Neural progenitor cell (in vitro differentiated cells): Measurements from ENCODE around the gene KAZN. TPM values are rescaled to one million over a fixed set of nuclear protein-coding genes. Genes with fewer than 3 reads are reported as not detected.

Experiments
- DNase-seq: peaks from one replicate; pipeline ENCODE4 v3.0.0-alpha.2; 2016; ENCODE audit warnings: low spot score
- H2AFZ ChIP-seq: fragments of 200-600 bp; sonication (generic); replicated peaks from 2 replicates; pipeline ENCODE4 v1.6.1; 2016; ENCODE audit warnings: antibody characterized with exemption
- H3F3A ChIP-seq: fragments of 200-600 bp; sonication (generic); 2 replicates; pipeline ENCODE4 v1.6.1; 2016; ENCODE audit warnings: antibody characterized with exemption, low read depth
- H3K27ac ChIP-seq: fragments of 200-600 bp; sonication (generic); 2 replicates; pipeline ENCODE4 v1.5.1; 2016; ENCODE audit warnings: mild to moderate bottlenecking
- H3K27me3 ChIP-seq: fragments of 200-600 bp; sonication (generic); 2 replicates; pipeline ENCODE4 v1.6.1; 2016; ENCODE audit warnings: mild to moderate bottlenecking, moderate library complexity
- H3K36me3 ChIP-seq: fragments of 200-600 bp; sonication (generic); 2 replicates; pipeline ENCODE4 v1.5.1; 2016
- H3K4me1 ChIP-seq: fragments of 200-600 bp; sonication (generic); 2 replicates; pipeline ENCODE4 v1.6.1; 2016; ENCODE audit warnings: mixed run types
- H3K4me2 ChIP-seq: fragments of 200-600 bp; sonication (generic); 2 replicates; pipeline ENCODE4 v1.6.1; 2016
- H3K4me3 ChIP-seq: fragments of 200-600 bp; sonication (generic); 2 replicates; pipeline ENCODE4 v1.5.1; 2016
- H3K79me2 ChIP-seq: fragments of 200-600 bp; sonication (generic); 2 replicates; pipeline ENCODE4 v1.6.1; 2016; ENCODE audit warnings: low read depth
- H3K9ac ChIP-seq: fragments of 200-600 bp; sonication (generic); 2 replicates; pipeline ENCODE4 v1.6.1; 2016
- H3K9me3 ChIP-seq: fragments of 200-600 bp; sonication (generic); 2 replicates; pipeline ENCODE4 v1.5.1; 2016; ENCODE audit warnings: low read depth
- H4K20me1 ChIP-seq: fragments of 200-600 bp; sonication (generic); 2 replicates; pipeline ENCODE4 v1.6.1; 2016; ENCODE audit warnings: low read depth
- H3K27ac Mint-ChIP-seq: 3 replicates; pipeline ENCODE4 v1.8.0; 2021; ENCODE audit warnings: mixed read lengths
- H3K27me3 Mint-ChIP-seq: 2 replicates; pipeline ENCODE4 v1.8.0; 2022; ENCODE audit warnings: low read depth, mild to moderate bottlenecking, inconsistent platforms, moderate library complexity, mixed read lengths; ENCODE audit not compliant: insufficient read depth
- H3K36me3 Mint-ChIP-seq: 3 replicates; pipeline ENCODE4 v1.8.0; 2021; ENCODE audit warnings: mixed read lengths
- H3K4me1 Mint-ChIP-seq: 3 replicates; pipeline ENCODE4 v1.8.0; 2021; ENCODE audit warnings: mixed read lengths
- H3K4me3 Mint-ChIP-seq: 3 replicates; pipeline ENCODE4 v1.8.0; 2021; ENCODE audit warnings: mild to moderate bottlenecking, moderate library complexity, mixed read lengths
- H3K9me3 Mint-ChIP-seq: 3 replicates; pipeline ENCODE4 v1.8.0; 2020; ENCODE audit warnings: mixed read lengths
- CTCF ChIP-seq: fragments of 200-600 bp; sonication (generic); IDR thresholded peaks from 2 replicates; pipeline ENCODE4 v1.5.1; 2017; ENCODE audit warnings: antibody characterized with exemption, mild to moderate bottlenecking
- EZH2 ChIP-seq: fragments of 200-600 bp; sonication (generic); IDR thresholded peaks from 2 replicates; pipeline ENCODE4 v1.6.1; 2017; ENCODE audit warnings: antibody characterized with exemption, mild to moderate bottlenecking, moderate library complexity
- EZH2phosphoT487 ChIP-seq: fragments of 200-600 bp; sonication (generic); IDR thresholded peaks from 2 replicates; pipeline ENCODE4 v1.6.1; 2017; ENCODE audit warnings: antibody characterized with exemption
- total RNA-seq: library from RNA; depleted of rRNA; stranded (reverse); fragments of >200 nt; gene quantifications from 2 replicates; pipeline ENCODE4 v1.2.3, GENCODE V29; 2015; ENCODE audit warnings: low replicate concordance

KAZN gene
- total RNA-seq, 1 donor from 2014 or later, result 6.1 TPM

DNA sequence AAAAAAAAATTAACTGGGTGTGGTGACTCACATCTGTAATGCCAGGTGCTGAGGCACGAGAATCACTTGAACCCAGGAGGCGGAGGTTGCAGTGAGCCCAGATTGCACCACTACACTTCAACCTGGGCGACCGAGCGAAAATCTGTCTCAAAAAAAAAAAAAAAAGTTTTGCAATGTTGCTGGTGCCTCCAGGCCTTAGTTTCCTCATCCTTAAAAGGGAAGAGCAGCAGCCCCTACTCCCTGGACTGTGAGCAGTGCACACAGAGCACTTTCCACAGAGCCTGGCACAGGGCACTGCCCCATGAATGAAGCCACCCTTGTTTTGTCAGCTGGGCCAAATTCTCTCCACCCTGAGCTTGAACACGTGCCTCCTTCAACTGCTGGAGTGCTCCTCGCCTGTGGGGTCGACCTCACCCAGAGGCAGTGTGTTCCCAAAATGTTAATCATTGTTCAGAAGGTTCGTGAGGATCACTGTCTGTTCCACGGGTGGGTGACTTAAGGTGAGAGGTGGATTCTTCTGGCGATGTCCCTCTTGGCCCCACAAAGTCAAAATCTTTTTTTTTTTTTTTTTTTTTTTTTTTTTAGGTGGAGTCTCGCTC, 402.9 kb downstream of the KAZN start:
- H3K27ac ChIP-seq, result no peak overlapping the region
- no peaks in the 10 kb centered on the region for H3K79me2 ChIP-seq
- no peaks in the 10 kb centered on the region for H4K20me1 ChIP-seq
- no peak for DNase-seq
- H3K4me3 ChIP-seq, result no peak overlapping the region
- no peaks in the 10 kb centered on the region for H3F3A ChIP-seq
- H3K4me1 Mint-ChIP-seq, result peaks cover 15% of the 10 kb centered on the region
- H3K9ac ChIP-seq, result no peak overlapping the region
- peak overlapping the region; percentile 5 for H3K4me3 Mint-ChIP-seq
- H3K27ac Mint-ChIP-seq, result no peak overlapping the region
- H3K9me3 Mint-ChIP-seq, result no peaks in the 10 kb centered on the region
- H3K4me1 ChIP-seq, result peaks cover under 1% of the 10 kb centered on the region
- H3K36me3 ChIP-seq, result no peaks in the 10 kb centered on the region
- peaks cover 8% of the 10 kb centered on the region for H3K27me3 Mint-ChIP-seq
- no peak overlapping the region for H2AFZ ChIP-seq
- no peaks in the 10 kb centered on the region for H3K27me3 ChIP-seq
- H3K36me3 Mint-ChIP-seq, result no peaks in the 10 kb centered on the region
- no peak overlapping the region for H3K4me2 ChIP-seq
- no peaks in the 10 kb centered on the region for H3K9me3 ChIP-seq
- no peak for TF ChIP-seq CTCF
- no peak for TF ChIP-seq EZH2phosphoT487
- TF ChIP-seq EZH2, result no peak

GRCh38 chr1:15002325-15002724, 403.8 kb downstream of the KAZN start:
- H3K9ac ChIP-seq, result no peak overlapping the region
- Mint-ChIP-seq H3K27ac (no peak overlapping the region), H3K36me3 (no peaks in the 10 kb centered on the region), H3K9me3 (no peaks in the 10 kb centered on the region), H3K4me1 (peaks cover 9% of the 10 kb centered on the region), H3K27me3 (peaks cover 8% of the 10 kb centered on the region), H3K4me3 (no peak overlapping the region)
- H4K20me1 ChIP-seq, result no peaks in the 10 kb centered on the region
- H3K27ac ChIP-seq, result no peak overlapping the region
- TF ChIP-seq EZH2, result no peak
- TF ChIP-seq CTCF, result no peak
- no peak for TF ChIP-seq EZH2phosphoT487
- DNase-seq, result no peak
- no peaks in the 10 kb centered on the region for H3K4me1 ChIP-seq
- H3K9me3 ChIP-seq, result no peaks in the 10 kb centered on the region
- H3K4me3 ChIP-seq, result no peak overlapping the region
- no peaks in the 10 kb centered on the region for H3F3A ChIP-seq
- no peaks in the 10 kb centered on the region for H3K79me2 ChIP-seq
- H3K4me2 ChIP-seq, result no peak overlapping the region
- H2AFZ ChIP-seq, result no peak overlapping the region
- no peaks in the 10 kb centered on the region for H3K27me3 ChIP-seq
- H3K36me3 ChIP-seq, result no peaks in the 10 kb centered on the region

DNA sequence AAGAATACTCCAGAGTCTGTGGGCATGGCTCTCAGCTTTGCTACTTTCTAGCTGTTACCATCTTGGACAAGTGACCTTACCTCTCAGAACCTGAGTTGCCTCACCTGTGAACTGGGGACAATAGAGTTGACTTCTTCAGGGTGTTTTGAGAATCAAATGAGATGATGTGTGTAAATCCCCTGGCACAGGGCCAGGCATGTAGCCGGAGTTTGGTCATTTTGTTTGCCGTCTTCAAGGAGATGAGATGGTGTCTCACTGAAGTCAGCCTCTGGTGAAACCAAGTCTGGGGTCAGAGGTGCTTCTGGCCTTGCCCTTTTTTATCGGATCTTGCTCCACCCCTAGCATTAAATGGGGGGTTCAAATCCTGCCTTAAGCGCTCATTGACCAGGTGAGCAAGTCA, 405.9 kb downstream of the KAZN start:
- Histone ChIP-seq H3K27ac (no peak overlapping the region), H3K4me1 (no peaks in the 10 kb centered on the region), H2AFZ (no peak overlapping the region), H3K4me2 (no peak overlapping the region), H3F3A (no peaks in the 10 kb centered on the region), H3K9ac (no peak overlapping the region), H3K4me3 (no peak overlapping the region), H4K20me1 (no peaks in the 10 kb centered on the region), H3K79me2 (no peaks in the 10 kb centered on the region), H3K27me3 (no peaks in the 10 kb centered on the region), H3K9me3 (no peaks in the 10 kb centered on the region), H3K36me3 (no peaks in the 10 kb centered on the region)
- Mint-ChIP-seq H3K27me3 (peaks cover 8% of the 10 kb centered on the region), H3K27ac (no peak overlapping the region), H3K36me3 (no peaks in the 10 kb centered on the region), H3K4me3 (no peak overlapping the region), H3K9me3 (no peaks in the 10 kb centered on the region), H3K4me1 (peaks cover 9% of the 10 kb centered on the region)
- no peak for DNase-seq
- TF ChIP-seq EZH2phosphoT487 (no peak), CTCF (no peak), EZH2 (no peak)
